Measurements from ENCODE around the gene TRABD.
A peak's percentile ranks its signal among the peaks of the same experiment; 100 is the strongest.

Gene TRABD

DNA sequence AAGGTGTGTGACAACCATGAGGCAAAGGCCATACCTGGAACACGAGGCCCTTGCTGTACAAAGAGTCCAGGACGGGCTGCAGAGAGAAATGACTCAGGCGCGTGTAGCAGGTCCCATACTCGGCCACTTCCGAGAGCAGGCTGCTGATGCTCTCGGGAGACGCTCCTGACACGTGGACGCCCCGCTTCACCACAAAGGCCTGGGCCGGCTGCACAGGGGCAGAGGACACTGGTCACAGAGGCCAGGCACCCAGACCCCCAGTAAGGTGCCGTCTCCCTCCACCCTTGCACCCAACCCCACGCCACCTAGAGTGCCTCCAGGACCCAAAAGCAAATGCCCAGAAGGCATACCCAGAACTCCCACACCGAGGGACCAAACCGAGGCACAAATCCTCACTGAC, 43.7 kb downstream of the TRABD start:
- Histone ChIP-seq H3K9me3 (replicated peaks in 1 of 11) (peaks cover 0 to 2% (median 0%) of the 10 kb centered on the region in 11 experiments; a peak in 2 of 22 replicates), H4K20me1 (peaks cover 47 to 95% (median 75%) of the 10 kb centered on the region in 11 experiments), H3K4me3 (no peak overlapping the region), H3K27ac (no peak overlapping the region), H3K4me2 (peak overlapping the region in 8 of 11 experiments; percentile 89 to 99 (median 95); a peak in 15 of 22 replicates), H3K27me3 (peaks cover 0 to 24% (median 0%) of the 10 kb centered on the region in 11 experiments; a peak in 6 of 22 replicates), H3K9ac (peak overlapping the region in 2 of 11 experiments; percentile 33 to 59; a peak in 1 of 22 replicates), H3K36me3 (peaks cover 22 to 74% (median 44%) of the 10 kb centered on the region in 11 experiments), H3K4me1 (peaks cover 14 to 85% (median 67%) of the 10 kb centered on the region in 10 experiments)
- TF ChIP-seq Cebpa-rat (IDR thresholded peaks at IDR 0.05), result no peak

GRCh38 chr22:50232481-50233151, 46.9 kb downstream of the TRABD start:
- no peak for TF ChIP-seq Cebpa-rat (IDR thresholded peaks at IDR 0.05)
- H3K36me3 ChIP-seq, result peaks cover 11 to 69% (median 36%) of the 10 kb centered on the region in 11 experiments; a peak in 20 of 22 replicates
- peaks cover 20 to 86% (median 73%) of the 10 kb centered on the region in 10 experiments for H3K4me1 ChIP-seq
- H3K27me3 ChIP-seq, result peaks cover 0 to 14% (median 0%) of the 10 kb centered on the region in 11 experiments; a peak in 6 of 22 replicates
- peak overlapping the region in 3 of 11 experiments; percentile 6 to 29 (median 10); a peak in 1 of 22 replicates for H3K9ac ChIP-seq
- peak overlapping the region in 4 of 11 experiments; percentile 28 to 98 (median 74); a peak in 8 of 22 replicates for H3K4me2 ChIP-seq
- no peak overlapping the region for H3K4me3 ChIP-seq
- peaks cover 63 to 98% (median 81%) of the 10 kb centered on the region in 11 experiments for H4K20me1 ChIP-seq
- no peak overlapping the region for H3K27ac ChIP-seq
- peaks cover 0 to 9% (median 0%) of the 10 kb centered on the region in 11 experiments; a peak in 2 of 22 replicates for H3K9me3 ChIP-seq (replicated peaks in 1 of 11)

DNA sequence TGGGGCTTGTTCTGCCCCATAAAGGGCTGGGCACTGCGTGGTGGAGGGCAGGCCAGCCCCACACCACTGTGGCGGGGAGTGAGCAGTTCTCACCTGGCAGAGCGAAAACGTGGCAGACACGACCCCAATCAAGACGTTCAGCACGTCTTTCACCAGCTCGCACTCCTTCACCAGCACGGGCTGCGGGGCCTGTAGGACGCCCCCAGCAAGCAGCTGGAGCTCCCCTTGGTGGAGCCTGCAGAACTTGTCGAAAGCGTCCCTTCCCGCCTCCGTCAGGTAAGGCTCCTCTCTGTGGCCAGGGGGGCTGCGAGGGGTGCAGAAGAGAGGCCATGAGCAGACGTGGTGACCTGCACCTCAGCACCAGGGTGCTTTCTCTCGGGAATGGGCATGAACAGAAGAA, 47.5 kb downstream of the TRABD start:
- H3K9me3 ChIP-seq (replicated peaks in 1 of 11), result peaks cover 0 to 9% (median 0%) of the 10 kb centered on the region in 11 experiments; a peak in 2 of 22 replicates
- H3K36me3 ChIP-seq, result peaks cover 11 to 68% (median 36%) of the 10 kb centered on the region in 11 experiments; a peak in 20 of 22 replicates
- H3K4me1 ChIP-seq, result peaks cover 18 to 86% (median 73%) of the 10 kb centered on the region in 10 experiments
- peak overlapping the region in 1 of 11 experiments; percentile 29; a peak in 1 of 22 replicates for H3K9ac ChIP-seq
- peaks cover 0 to 8% (median 0%) of the 10 kb centered on the region in 11 experiments; a peak in 3 of 22 replicates for H3K27me3 ChIP-seq
- peaks cover 58 to 98% (median 81%) of the 10 kb centered on the region in 11 experiments for H4K20me1 ChIP-seq
- no peak overlapping the region for H3K4me3 ChIP-seq
- TF ChIP-seq Cebpa-rat (IDR thresholded peaks at IDR 0.05), result no peak
- H3K4me2 ChIP-seq, result no peak overlapping the region; a peak in 2 of 22 replicates
- no peak overlapping the region for H3K27ac ChIP-seq

DNA sequence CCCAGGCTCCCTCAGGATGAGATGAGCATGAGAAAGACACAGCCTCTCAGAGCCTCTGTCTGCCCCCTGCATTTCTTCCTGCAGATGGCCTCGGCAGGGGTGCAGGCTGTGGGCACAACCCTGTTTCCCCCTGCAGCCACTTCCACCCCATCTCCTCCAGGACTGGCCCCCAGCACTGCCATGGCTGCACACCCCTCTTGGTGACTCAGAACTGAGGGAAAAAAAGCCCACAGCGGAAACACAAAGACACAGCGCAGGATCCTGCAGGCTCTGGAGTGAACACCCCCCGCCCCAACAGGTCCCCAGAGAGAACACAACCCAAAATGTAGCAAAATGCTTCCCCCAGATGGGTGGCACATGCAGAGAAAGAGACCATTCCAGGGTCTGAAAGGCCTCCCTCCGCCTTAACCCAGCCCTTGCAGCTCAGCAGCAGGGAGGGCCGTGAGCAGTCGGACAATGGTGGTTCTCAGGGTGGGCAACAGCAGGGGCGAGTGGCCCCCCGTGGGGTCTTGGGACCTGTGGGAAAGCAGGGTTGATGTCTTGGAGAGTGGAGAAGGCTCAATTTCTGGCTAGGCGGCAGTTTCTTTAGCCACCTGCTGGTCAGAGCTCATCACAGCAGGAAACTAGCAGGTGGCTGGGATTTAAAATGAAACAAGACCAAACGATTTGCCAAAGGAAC, 51.2 kb downstream of the TRABD start:
- Histone ChIP-seq H3K9me3 (replicated peaks in 1 of 11) (peaks cover 0 to 9% (median 0%) of the 10 kb centered on the region in 11 experiments; a peak in 2 of 22 replicates), H4K20me1 (peaks cover 69 to 100% (median 92%) of the 10 kb centered on the region in 11 experiments), H3K27ac (peak overlapping the region in 8 of 11 experiments; percentile 54 to 77 (median 60); a peak in 16 of 22 replicates), H3K4me3 (peak overlapping the region in 8 of 10 experiments; percentile 4 to 58 (median 42); a peak in 10 of 20 replicates), H3K27me3 (no peaks in the 10 kb centered on the region), H3K4me2 (peak overlapping the region; percentile 68 to 98 (median 93)), H3K4me1 (peaks cover 32 to 85% (median 65%) of the 10 kb centered on the region in 10 experiments), H3K9ac (peak overlapping the region; percentile 38 to 70 (median 57); a peak in 18 of 22 replicates), H3K36me3 (peaks cover 21 to 50% (median 40%) of the 10 kb centered on the region in 11 experiments; a peak in 21 of 22 replicates)
- TF ChIP-seq Cebpa-rat (IDR thresholded peaks at IDR 0.05), result no peak

- peak overlapping the region; percentile 25 to 97 (median 53); a peak in 20 of 22 replicates for H3K4me2 ChIP-seq
- H3K4me1 ChIP-seq, result peaks cover 51 to 86% (median 77%) of the 10 kb centered on the region in 10 experiments
- peaks cover 62 to 100% (median 92%) of the 10 kb centered on the region in 11 experiments for H4K20me1 ChIP-seq
- H3K9ac ChIP-seq, result peak overlapping the region in 8 of 11 experiments; percentile 18 to 59 (median 36); a peak in 9 of 22 replicates
- H3K27me3 ChIP-seq, result no peaks in the 10 kb centered on the region
- H3K9me3 ChIP-seq (replicated peaks in 1 of 11), result peaks cover 0 to 9% (median 0%) of the 10 kb centered on the region in 11 experiments; a peak in 2 of 22 replicates
- TF ChIP-seq Cebpa-rat (IDR thresholded peaks at IDR 0.05), result no peak
- H3K27ac ChIP-seq, result peak overlapping the region in 1 of 11 experiments; percentile 47; a peak in 2 of 22 replicates
- peaks cover 10 to 31% (median 25%) of the 10 kb centered on the region in 11 experiments; a peak in 19 of 22 replicates for H3K36me3 ChIP-seq
- H3K4me3 ChIP-seq, result no peak overlapping the region
Measured at GRCh38 chr22:50238755-50239154, 53.0 kb downstream of the TRABD start.

DNA sequence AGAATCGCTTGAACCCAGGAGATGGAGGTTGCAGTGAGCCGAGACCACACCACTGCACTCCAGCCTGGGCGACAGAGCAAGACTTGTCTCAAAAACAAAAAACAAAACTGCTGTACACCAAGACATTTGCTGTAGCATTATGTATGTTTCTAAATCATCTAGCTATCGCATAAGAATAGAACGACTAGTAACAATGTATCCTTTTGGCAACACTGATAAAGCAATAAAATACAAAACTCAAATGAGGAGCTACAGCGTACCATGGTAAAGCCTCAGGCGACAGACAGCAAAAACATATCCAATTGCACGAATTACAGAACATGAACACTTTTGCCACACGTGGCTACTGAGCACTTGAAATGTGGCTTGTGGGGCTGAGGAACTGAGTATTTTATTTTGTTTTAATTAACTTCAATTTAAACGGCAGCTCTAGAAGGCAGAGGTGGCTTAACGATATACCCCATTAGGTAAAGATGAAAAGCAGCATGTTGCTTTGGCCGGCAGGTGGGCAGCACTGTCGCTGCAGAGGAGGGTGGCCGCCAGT, 56.8 kb downstream of the TRABD start:
- H3K36me3 ChIP-seq, result peaks cover 20 to 42% (median 38%) of the 10 kb centered on the region in 11 experiments

GRCh38 chr22:50243685-50244419, 58.1 kb downstream of the TRABD start:
- Histone ChIP-seq H3K4me3 (peak overlapping the region; percentile 79 to 95 (median 90)), H3K27me3 (no peaks in the 10 kb centered on the region), H3K4me1 (peaks cover 56 to 81% (median 73%) of the 10 kb centered on the region in 10 experiments), H3K9ac (peak overlapping the region; percentile 83 to 95 (median 89)), H3K27ac (peak overlapping the region; percentile 59 to 95 (median 82); a peak in 21 of 22 replicates), H3K4me2 (peak overlapping the region; percentile 91 to 100 (median 97)), H3K9me3 (replicated peaks in 1 of 11) (no peaks in the 10 kb centered on the region), H4K20me1 (peaks cover 19 to 90% (median 80%) of the 10 kb centered on the region in 11 experiments; a peak in 20 of 22 replicates), H3K36me3 (peaks cover 20 to 53% (median 43%) of the 10 kb centered on the region in 11 experiments)
- no peak for TF ChIP-seq Cebpa-rat (IDR thresholded peaks at IDR 0.05)

More for the DNA sequence above, 56.8 kb downstream of the TRABD start:
- TF ChIP-seq Cebpa-rat (IDR thresholded peaks at IDR 0.05), result no peak
- H4K20me1 ChIP-seq, result peaks cover 24 to 90% (median 78%) of the 10 kb centered on the region in 11 experiments; a peak in 21 of 22 replicates
- peak overlapping the region; percentile 83 to 95 (median 89) for H3K9ac ChIP-seq
- peak overlapping the region; percentile 79 to 95 (median 90) for H3K4me3 ChIP-seq
- peak overlapping the region; percentile 91 to 100 (median 97) for H3K4me2 ChIP-seq
- no peaks in the 10 kb centered on the region for H3K9me3 ChIP-seq (replicated peaks in 1 of 11)
- H3K27ac ChIP-seq, result no peak overlapping the region; a peak in 1 of 22 replicates
- no peaks in the 10 kb centered on the region for H3K27me3 ChIP-seq
- H3K4me1 ChIP-seq, result peaks cover 50 to 81% (median 73%) of the 10 kb centered on the region in 10 experiments

All from BLaER1 treated with 17β-estradiol and CSF1 and Interleukin-3, amounts not matched to agents 10 nM and 100 nM (cell line).